ENCODE measurements around the gene SPEG.
A peak's percentile ranks its signal among the peaks of the same experiment; 100 is the strongest.

- TF ChIP-seq CTCF (IDR thresholded peaks at IDR 0.05), result peak; percentile 72 to 100 (median 98)
- TF ChIP-seq POLR2A (IDR thresholded peaks at IDR 0.05), result peak in 1 of 2 donors; percentile 34
Observed at GRCh38 chr2:219541611-219542180, 107.1 kb downstream of the SPEG start.

Measured in Peyer's patch (tissue), 4 donors.